Effector CD4-positive, alpha-beta T cell (primary cell): ENCODE measurements around the gene AP3D1.
"Not testable (repeated sequence)": the region's sequence is repeated elsewhere in the genome, so short reads cannot be mapped to it uniquely, and the experiment has no call there.

Experiments used
- DNase-seq: peaks from one replicate; pipeline ENCODE4 v3.0.0-alpha.2; 2020

The AP3D1 gene

GRCh38 chr19:2149980-2150793 lies 1.2 kb downstream of the AP3D1 start:
- no peak for DNase-seq

- no peak for DNase-seq
These were observed 2.8 kb downstream of the AP3D1 start for GRCh38 chr19:2148482-2149135.

- DNase-seq = no peak
These were observed 5.5 kb downstream of the AP3D1 start for GRCh38 chr19:2145831-2146241.

GRCh38 chr19:2144190-2144589 lies 7.2 kb downstream of the AP3D1 start:
- DNase-seq = no peak

GRCh38 chr19:2142173-2142829 lies 9.1 kb downstream of the AP3D1 start:
- DNase-seq = no peak

- no peak for DNase-seq
These were observed 11.2 kb downstream of the AP3D1 start for GRCh38 chr19:2140138-2140569.

- no peak for DNase-seq
These were observed 11.8 kb downstream of the AP3D1 start for GRCh38 chr19:2139385-2140137.

GRCh38 chr19:2138061-2138728 lies 13.2 kb downstream of the AP3D1 start:
- no peak for DNase-seq

GRCh38 chr19:2136796-2137195 lies 14.6 kb downstream of the AP3D1 start:
- no peak for DNase-seq

GRCh38 chr19:2135474-2136402 lies 15.6 kb downstream of the AP3D1 start:
- no peak for DNase-seq

- no peak for DNase-seq
These were observed 18.5 kb downstream of the AP3D1 start for GRCh38 chr19:2132731-2133490.

GRCh38 chr19:2132191-2132590 lies 19.2 kb downstream of the AP3D1 start:
- no peak for DNase-seq

- DNase-seq = not testable (repeated sequence)
These were observed 20.1 kb downstream of the AP3D1 start for GRCh38 chr19:2131012-2131975.

GRCh38 chr19:2129892-2130770 lies 21.2 kb downstream of the AP3D1 start:
- no peak for DNase-seq

- no peak for DNase-seq
These were observed 21.9 kb downstream of the AP3D1 start for GRCh38 chr19:2129486-2129885.

GRCh38 chr19:2129022-2129421 lies 22.3 kb downstream of the AP3D1 start:
- DNase-seq = no peak

- not testable (repeated sequence) for DNase-seq
These were observed 23.1 kb downstream of the AP3D1 start for GRCh38 chr19:2128252-2128651.

GRCh38 chr19:2127758-2128157 lies 23.6 kb downstream of the AP3D1 start:
- DNase-seq = no peak
